Neural progenitor cell (in vitro differentiated cells): ENCODE results near the gene ANKHD1. TPM values are rescaled to one million over a fixed set of nuclear protein-coding genes. Genes with fewer than 3 reads are reported as not detected.
A peak's percentile ranks its signal among the peaks of the same experiment; 100 is the strongest.

Experiments
- DNase-seq: peaks from one replicate; pipeline ENCODE4 v3.0.0-alpha.2; 2016; ENCODE audit warnings: low spot score
- H2AFZ ChIP-seq: fragments of 200-600 bp; sonication (generic); replicated peaks from 2 replicates; pipeline ENCODE4 v1.6.1; 2016; ENCODE audit warnings: antibody characterized with exemption
- H3F3A ChIP-seq: fragments of 200-600 bp; sonication (generic); 2 replicates; pipeline ENCODE4 v1.6.1; 2016; ENCODE audit warnings: antibody characterized with exemption, low read depth
- H3K27ac ChIP-seq: fragments of 200-600 bp; sonication (generic); 2 replicates; pipeline ENCODE4 v1.5.1; 2016; ENCODE audit warnings: mild to moderate bottlenecking
- H3K27me3 ChIP-seq: fragments of 200-600 bp; sonication (generic); 2 replicates; pipeline ENCODE4 v1.6.1; 2016; ENCODE audit warnings: mild to moderate bottlenecking, moderate library complexity
- H3K36me3 ChIP-seq: fragments of 200-600 bp; sonication (generic); 2 replicates; pipeline ENCODE4 v1.5.1; 2016
- H3K4me1 ChIP-seq: fragments of 200-600 bp; sonication (generic); 2 replicates; pipeline ENCODE4 v1.6.1; 2016; ENCODE audit warnings: mixed run types
- H3K4me2 ChIP-seq: fragments of 200-600 bp; sonication (generic); 2 replicates; pipeline ENCODE4 v1.6.1; 2016
- H3K4me3 ChIP-seq: fragments of 200-600 bp; sonication (generic); 2 replicates; pipeline ENCODE4 v1.5.1; 2016
- H3K79me2 ChIP-seq: fragments of 200-600 bp; sonication (generic); 2 replicates; pipeline ENCODE4 v1.6.1; 2016; ENCODE audit warnings: low read depth
- H3K9ac ChIP-seq: fragments of 200-600 bp; sonication (generic); 2 replicates; pipeline ENCODE4 v1.6.1; 2016
- H3K9me3 ChIP-seq: fragments of 200-600 bp; sonication (generic); 2 replicates; pipeline ENCODE4 v1.5.1; 2016; ENCODE audit warnings: low read depth
- H4K20me1 ChIP-seq: fragments of 200-600 bp; sonication (generic); 2 replicates; pipeline ENCODE4 v1.6.1; 2016; ENCODE audit warnings: low read depth
- H3K27ac Mint-ChIP-seq: 3 replicates; pipeline ENCODE4 v1.8.0; 2021; ENCODE audit warnings: mixed read lengths
- H3K27me3 Mint-ChIP-seq: 2 replicates; pipeline ENCODE4 v1.8.0; 2022; ENCODE audit warnings: low read depth, mild to moderate bottlenecking, inconsistent platforms, moderate library complexity, mixed read lengths; ENCODE audit not compliant: insufficient read depth
- H3K36me3 Mint-ChIP-seq: 3 replicates; pipeline ENCODE4 v1.8.0; 2021; ENCODE audit warnings: mixed read lengths
- H3K4me1 Mint-ChIP-seq: 3 replicates; pipeline ENCODE4 v1.8.0; 2021; ENCODE audit warnings: mixed read lengths
- H3K4me3 Mint-ChIP-seq: 3 replicates; pipeline ENCODE4 v1.8.0; 2021; ENCODE audit warnings: mild to moderate bottlenecking, moderate library complexity, mixed read lengths
- H3K9me3 Mint-ChIP-seq: 3 replicates; pipeline ENCODE4 v1.8.0; 2020; ENCODE audit warnings: mixed read lengths
- CTCF ChIP-seq: fragments of 200-600 bp; sonication (generic); IDR thresholded peaks from 2 replicates; pipeline ENCODE4 v1.5.1; 2017; ENCODE audit warnings: antibody characterized with exemption, mild to moderate bottlenecking
- EZH2 ChIP-seq: fragments of 200-600 bp; sonication (generic); IDR thresholded peaks from 2 replicates; pipeline ENCODE4 v1.6.1; 2017; ENCODE audit warnings: antibody characterized with exemption, mild to moderate bottlenecking, moderate library complexity
- EZH2phosphoT487 ChIP-seq: fragments of 200-600 bp; sonication (generic); IDR thresholded peaks from 2 replicates; pipeline ENCODE4 v1.6.1; 2017; ENCODE audit warnings: antibody characterized with exemption
- total RNA-seq: library from RNA; depleted of rRNA; stranded (reverse); fragments of >200 nt; gene quantifications from 2 replicates; pipeline ENCODE4 v1.2.3, GENCODE V29; 2015; ENCODE audit warnings: low replicate concordance

Gene ANKHD1
- total RNA-seq, 1 donor from 2014 or later, result 110 TPM

- H3K27me3 Mint-ChIP-seq, result peaks cover 5% of the 10 kb centered on the region
- Histone ChIP-seq H3K27me3 (no peaks in the 10 kb centered on the region), H3K9ac (peak within 1 kb of the TSS; percentile 6), H3K9me3 (no peaks in the 10 kb centered on the region), H3K4me2 (peak within 1 kb of the TSS; percentile 81), H4K20me1 (peaks cover 23% of the 10 kb centered on the region), H3K27ac (peak within 1 kb of the TSS; percentile 67), H3K79me2 (peaks cover 3% of the 10 kb centered on the region), H2AFZ (peak within 1 kb of the TSS; percentile 28), H3K36me3 (no peaks in the 10 kb centered on the region), H3F3A (peaks cover 37% of the 10 kb centered on the region), H3K4me3 (peak within 1 kb of the TSS; percentile 51), H3K4me1 (peaks cover 10% of the 10 kb centered on the region)
- H3K36me3 Mint-ChIP-seq, result peaks cover 27% of the 10 kb centered on the region
- peak; percentile 98 for DNase-seq
- H3K9me3 Mint-ChIP-seq, result no peaks in the 10 kb centered on the region
- TF ChIP-seq CTCF, result peak; percentile 61
- TF ChIP-seq EZH2, result no peak
- TF ChIP-seq EZH2phosphoT487, result no peak
- peaks cover 23% of the 10 kb centered on the region for H3K4me1 Mint-ChIP-seq
- H3K4me3 Mint-ChIP-seq, result peak within 1 kb of the TSS; percentile 73
- no peak within 1 kb of the TSS for H3K27ac Mint-ChIP-seq
These were observed 146.1 kb downstream of the ANKHD1 start, which contains the start of gene EIF4EBP3 for GRCh38 chr5:140547508-140548299. Gene EIF4EBP3 (plus strand): TSS chr5:140547662. CDS start chr5:140547738, 76 bp downstream.

- Histone ChIP-seq H4K20me1 (peaks cover 23% of the 10 kb centered on the region), H3K4me2 (peak overlapping the region; percentile 81), H3F3A (peaks cover 37% of the 10 kb centered on the region), H3K79me2 (peaks cover 9% of the 10 kb centered on the region), H3K4me3 (peak overlapping the region; percentile 51), H3K36me3 (no peaks in the 10 kb centered on the region), H3K9ac (no peak overlapping the region), H2AFZ (no peak overlapping the region), H3K4me1 (peaks cover 10% of the 10 kb centered on the region), H3K27ac (no peak overlapping the region), H3K9me3 (no peaks in the 10 kb centered on the region), H3K27me3 (no peaks in the 10 kb centered on the region)
- Mint-ChIP-seq H3K27me3 (peaks cover 5% of the 10 kb centered on the region), H3K36me3 (peaks cover 30% of the 10 kb centered on the region), H3K9me3 (no peaks in the 10 kb centered on the region), H3K4me3 (peak overlapping the region; percentile 57), H3K4me1 (peaks cover 23% of the 10 kb centered on the region), H3K27ac (no peak overlapping the region)
- DNase-seq, result no peak
- TF ChIP-seq EZH2, result no peak
These were observed 146.7 kb downstream of the ANKHD1 start for GRCh38 chr5:140548300-140548688.

GRCh38 chr5:140548791-140549190, 147.2 kb downstream of the ANKHD1 start:
- DNase-seq, result no peak
- no peaks in the 10 kb centered on the region for H3K9me3 Mint-ChIP-seq
- Histone ChIP-seq H3K79me2 (peaks cover 13% of the 10 kb centered on the region), H3K9ac (no peak overlapping the region), H2AFZ (no peak overlapping the region), H3F3A (peaks cover 37% of the 10 kb centered on the region), H3K27ac (no peak overlapping the region), H3K4me3 (no peak overlapping the region), H3K36me3 (no peaks in the 10 kb centered on the region), H3K9me3 (no peaks in the 10 kb centered on the region), H3K27me3 (no peaks in the 10 kb centered on the region), H4K20me1 (peaks cover 23% of the 10 kb centered on the region), H3K4me2 (peak overlapping the region; percentile 81), H3K4me1 (peaks cover 10% of the 10 kb centered on the region)
- peak overlapping the region; percentile 69 for H3K27ac Mint-ChIP-seq
- peaks cover 23% of the 10 kb centered on the region for H3K4me1 Mint-ChIP-seq
- peaks cover 32% of the 10 kb centered on the region for H3K36me3 Mint-ChIP-seq
- no peak overlapping the region for H3K4me3 Mint-ChIP-seq
- H3K27me3 Mint-ChIP-seq, result peaks cover 5% of the 10 kb centered on the region
- TF ChIP-seq CTCF, result no peak
- no peak for TF ChIP-seq EZH2
- no peak for TF ChIP-seq EZH2phosphoT487
